Bronchial epithelial cell (primary cell): ENCODE data around the gene PPP1R15A. TPM values are rescaled to one million over a fixed set of nuclear protein-coding genes. Genes with fewer than 3 reads are reported as not detected.
A peak's percentile ranks its signal among the peaks of the same experiment; 100 is the strongest.
"Not testable (repeated sequence)": the region's sequence is repeated elsewhere in the genome, so short reads cannot be mapped to it uniquely, and the experiment has no call there.

ENCODE experiments used
- DNase-seq: peaks from one replicate; pipeline ENCODE4 v3.0.0-alpha.2; 2010; ENCODE audit warnings: low read depth
- FAIRE-seq: peaks from 2 replicates; lab custom pipeline; 2011; peaks lifted over from hg19 to GRCh38; lab: Jason Lieb, UNC
- H3K27me3 ChIP-seq: 2 replicates; pipeline ENCODE4 v1.5.1; 2011; ENCODE audit warnings: low read length; ENCODE audit not compliant: control insufficient read depth, insufficient read depth
- H3K36me3 ChIP-seq: 2 replicates; pipeline ENCODE4 v1.5.1; 2011; ENCODE audit warnings: low read length; ENCODE audit not compliant: control insufficient read depth, insufficient read depth
- H3K4me3 ChIP-seq: 2 replicates; pipeline ENCODE4 v1.5.1; 2011; ENCODE audit warnings: mild to moderate bottlenecking, low read depth, low read length, control low read depth
- total RNA-seq: library from RNA; depleted of rRNA; stranded (reverse); fragments of >200 nt; gene quantifications from 2 replicates; pipeline ENCODE4 v1.2.1, GENCODE V29; 2014
- TF ChIP-seq, protein P1 (sequence below): IDR thresholded peaks from 2 replicates; pipeline ENCODE4 v1.5.1; 2011; ENCODE audit warnings: mild to moderate bottlenecking, moderate library complexity, low read length, control low read depth, inconsistent platforms; ENCODE audit not compliant: insufficient read depth, severe bottlenecking

Gene PPP1R15A
- total RNA-seq, 1 donor from 2014 or later: 118 TPM

DNA sequence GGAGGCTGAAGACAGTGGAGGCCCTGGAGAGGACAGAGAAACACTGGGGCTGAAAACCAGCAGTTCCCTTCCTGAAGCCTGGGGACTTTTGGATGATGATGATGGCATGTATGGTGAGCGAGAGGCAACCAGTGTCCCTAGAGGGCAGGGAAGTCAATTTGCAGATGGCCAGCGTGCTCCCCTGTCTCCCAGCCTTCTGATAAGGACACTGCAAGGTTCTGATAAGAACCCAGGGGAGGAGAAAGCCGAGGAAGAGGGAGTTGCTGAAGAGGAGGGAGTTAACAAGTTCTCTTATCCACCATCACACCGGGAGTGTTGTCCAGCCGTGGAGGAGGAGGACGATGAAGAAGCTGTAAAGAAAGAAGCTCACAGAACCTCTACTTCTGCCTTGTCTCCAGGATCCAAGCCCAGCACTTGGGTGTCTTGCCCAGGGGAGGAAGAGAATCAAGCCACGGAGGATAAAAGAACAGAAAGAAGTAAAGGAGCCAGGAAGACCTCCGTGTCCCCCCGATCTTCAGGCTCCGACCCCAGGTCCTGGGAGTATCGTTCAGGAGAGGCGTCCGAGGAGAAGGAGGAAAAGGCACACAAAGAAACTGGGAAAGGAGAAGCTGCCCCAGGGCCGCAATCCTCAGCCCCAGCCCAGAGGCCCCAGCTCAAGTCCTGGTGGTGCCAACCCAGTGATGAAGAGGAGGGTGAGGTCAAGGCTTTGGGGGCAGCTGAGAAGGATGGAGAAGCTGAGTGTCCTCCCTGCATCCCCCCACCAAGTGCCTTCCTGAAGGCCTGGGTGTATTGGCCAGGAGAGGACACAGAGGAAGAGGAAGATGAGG, 1.5 kb downstream of the PPP1R15A start:
- FAIRE-seq (no peak), DNase-seq (no peak)
- TF ChIP-seq, protein P1, sequence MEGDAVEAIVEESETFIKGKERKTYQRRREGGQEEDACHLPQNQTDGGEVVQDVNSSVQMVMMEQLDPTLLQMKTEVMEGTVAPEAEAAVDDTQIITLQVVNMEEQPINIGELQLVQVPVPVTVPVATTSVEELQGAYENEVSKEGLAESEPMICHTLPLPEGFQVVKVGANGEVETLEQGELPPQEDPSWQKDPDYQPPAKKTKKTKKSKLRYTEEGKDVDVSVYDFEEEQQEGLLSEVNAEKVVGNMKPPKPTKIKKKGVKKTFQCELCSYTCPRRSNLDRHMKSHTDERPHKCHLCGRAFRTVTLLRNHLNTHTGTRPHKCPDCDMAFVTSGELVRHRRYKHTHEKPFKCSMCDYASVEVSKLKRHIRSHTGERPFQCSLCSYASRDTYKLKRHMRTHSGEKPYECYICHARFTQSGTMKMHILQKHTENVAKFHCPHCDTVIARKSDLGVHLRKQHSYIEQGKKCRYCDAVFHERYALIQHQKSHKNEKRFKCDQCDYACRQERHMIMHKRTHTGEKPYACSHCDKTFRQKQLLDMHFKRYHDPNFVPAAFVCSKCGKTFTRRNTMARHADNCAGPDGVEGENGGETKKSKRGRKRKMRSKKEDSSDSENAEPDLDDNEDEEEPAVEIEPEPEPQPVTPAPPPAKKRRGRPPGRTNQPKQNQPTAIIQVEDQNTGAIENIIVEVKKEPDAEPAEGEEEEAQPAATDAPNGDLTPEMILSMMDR: no peak
- Histone ChIP-seq H3K36me3 (peaks cover 23% of the 10 kb centered on the region), H3K4me3 (peak overlapping the region; percentile 89), H3K27me3 (no peaks in the 10 kb centered on the region)

DNA sequence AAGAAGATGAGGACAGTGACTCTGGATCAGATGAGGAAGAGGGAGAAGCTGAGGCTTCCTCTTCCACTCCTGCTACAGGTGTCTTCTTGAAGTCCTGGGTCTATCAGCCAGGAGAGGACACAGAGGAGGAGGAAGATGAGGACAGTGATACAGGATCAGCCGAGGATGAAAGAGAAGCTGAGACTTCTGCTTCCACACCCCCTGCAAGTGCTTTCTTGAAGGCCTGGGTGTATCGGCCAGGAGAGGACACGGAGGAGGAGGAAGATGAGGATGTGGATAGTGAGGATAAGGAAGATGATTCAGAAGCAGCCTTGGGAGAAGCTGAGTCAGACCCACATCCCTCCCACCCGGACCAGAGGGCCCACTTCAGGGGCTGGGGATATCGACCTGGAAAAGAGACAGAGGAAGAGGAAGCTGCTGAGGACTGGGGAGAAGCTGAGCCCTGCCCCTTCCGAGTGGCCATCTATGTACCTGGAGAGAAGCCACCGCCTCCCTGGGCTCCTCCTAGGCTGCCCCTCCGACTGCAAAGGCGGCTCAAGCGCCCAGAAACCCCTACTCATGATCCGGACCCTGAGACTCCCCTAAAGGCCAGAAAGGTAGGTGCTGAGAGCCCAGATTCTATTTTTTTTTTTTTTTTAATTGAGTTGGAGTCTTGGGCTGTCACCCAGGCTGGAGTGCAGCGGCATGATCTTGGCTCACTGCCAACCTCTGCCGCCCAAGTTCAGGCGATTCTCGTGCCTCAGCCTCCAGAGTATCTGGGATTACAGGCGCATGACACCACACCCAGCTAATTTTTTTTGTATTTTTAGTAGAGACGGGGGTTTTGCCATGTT, 2.3 kb downstream of the PPP1R15A start:
- FAIRE-seq: no peak
- Histone ChIP-seq H3K27me3 (no peaks in the 10 kb centered on the region), H3K4me3 (peak overlapping the region; percentile 89), H3K36me3 (peaks cover 23% of the 10 kb centered on the region)
- TF ChIP-seq, protein P1: no peak
- peak; percentile 74 for DNase-seq

DNA sequence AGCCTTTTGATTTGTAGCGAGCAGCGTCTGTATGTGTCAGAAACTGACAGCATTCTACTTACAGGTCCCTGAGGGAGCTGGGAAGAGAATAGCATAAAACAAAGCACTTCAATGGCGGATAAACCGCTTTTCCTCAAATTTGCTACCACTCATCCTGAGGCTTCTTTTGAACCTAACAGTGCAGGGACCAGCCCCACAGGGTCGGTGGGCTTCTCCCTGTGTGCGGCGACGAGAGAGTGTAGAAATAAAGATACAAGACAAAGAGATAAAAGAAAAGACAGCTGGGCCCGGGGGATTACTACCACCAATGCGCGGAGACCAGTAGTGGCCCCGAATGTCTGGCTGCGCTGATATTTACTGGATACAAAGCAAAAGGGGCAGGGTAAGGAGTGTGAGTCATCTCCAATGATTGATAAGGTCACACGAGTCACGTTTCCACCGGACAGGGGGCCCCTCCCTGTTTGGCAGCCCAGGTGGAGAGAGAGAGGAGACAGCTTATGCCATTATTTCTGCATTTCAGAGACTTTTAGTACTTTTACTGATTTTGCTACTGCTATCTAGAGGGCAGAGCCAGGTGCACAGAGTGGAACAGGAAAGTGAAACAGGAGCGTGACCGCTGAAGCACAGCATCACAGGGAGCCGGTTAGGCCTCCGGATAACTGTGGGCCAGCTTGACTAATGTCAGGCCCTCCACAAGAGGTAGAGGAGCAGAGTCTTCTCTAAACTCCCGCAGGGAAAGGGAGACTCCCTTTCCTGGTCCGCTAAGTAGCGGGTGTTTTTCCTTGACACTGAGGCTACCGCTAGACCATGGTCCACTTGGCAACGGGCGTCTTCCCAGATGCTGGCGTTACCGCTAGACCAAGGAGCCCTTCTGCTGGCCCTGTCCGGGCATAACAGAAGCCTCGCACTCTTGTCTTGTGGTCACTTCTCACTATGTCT, 4.1 kb downstream of the PPP1R15A start:
- Histone ChIP-seq H3K36me3 (peaks cover 23% of the 10 kb centered on the region), H3K4me3 (peak overlapping the region; percentile 89)
- FAIRE-seq: not testable (repeated sequence)

DNA sequence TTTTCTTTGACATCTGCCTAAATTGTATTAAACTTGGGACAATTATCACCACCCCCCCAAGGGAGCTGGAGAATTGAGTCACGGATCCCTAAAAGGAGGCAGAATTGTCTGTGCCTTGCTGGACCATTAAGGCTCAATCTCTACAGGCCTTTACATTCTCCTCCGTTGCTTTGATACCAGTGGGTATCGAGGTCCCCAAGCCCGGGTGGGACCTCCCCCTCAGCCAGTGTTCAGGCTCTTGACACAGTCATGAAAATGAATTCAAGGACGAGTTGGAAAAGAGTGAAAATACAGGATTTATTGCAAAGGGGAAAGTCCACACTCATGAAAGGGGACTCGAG, 5.6 kb downstream of the PPP1R15A start:
- Histone ChIP-seq H3K36me3 (peaks cover 23% of the 10 kb centered on the region), H3K27me3 (no peaks in the 10 kb centered on the region), H3K4me3 (no peak overlapping the region)
- FAIRE-seq: no peak
- DNase-seq: no peak
- TF ChIP-seq, protein P1: no peak

More for the DNA sequence above, 4.1 kb downstream of the PPP1R15A start:
- H3K27me3 ChIP-seq, DNase-seq: not testable (repeated sequence)

DNA sequence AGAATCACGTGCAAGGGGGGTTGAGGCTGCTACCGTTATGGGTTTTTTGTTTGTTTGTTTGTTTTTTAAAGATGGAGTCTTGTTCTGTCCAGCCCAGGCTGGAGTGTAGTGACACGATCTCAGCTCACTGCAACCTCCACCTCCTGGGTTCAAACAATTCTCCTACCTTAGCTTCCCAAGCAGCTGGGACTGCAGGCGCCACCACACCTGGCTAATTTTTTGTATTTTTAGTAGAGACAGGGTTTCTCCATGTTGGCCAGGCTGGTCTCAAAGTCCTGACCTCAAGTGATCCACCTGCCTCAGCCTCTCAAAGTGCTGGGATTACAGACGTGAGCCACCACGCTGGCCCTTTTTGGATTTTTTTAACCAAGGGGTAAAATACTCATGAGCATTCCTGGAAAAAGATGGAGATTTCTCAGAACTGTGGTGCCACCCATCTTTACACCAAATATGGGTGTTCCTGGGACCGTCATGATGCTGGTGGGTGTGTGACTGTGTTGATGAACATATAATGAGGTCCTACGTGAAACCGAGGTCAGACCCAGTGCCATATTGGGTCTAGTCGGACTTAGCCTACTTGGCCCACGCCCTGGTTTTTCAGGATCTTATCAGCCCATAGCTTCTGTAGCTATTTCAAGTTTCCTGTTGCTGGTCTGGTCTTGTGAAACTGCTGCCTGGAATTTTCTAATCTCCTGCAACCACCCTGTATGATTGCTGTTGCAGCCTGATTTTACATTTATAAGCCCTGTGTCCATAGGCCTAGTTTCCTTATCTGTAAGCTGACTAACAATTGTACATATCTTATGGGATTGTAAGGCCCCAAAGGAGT, 6.2 kb downstream of the PPP1R15A start:
- no peaks in the 10 kb centered on the region for H3K27me3 ChIP-seq
- FAIRE-seq (no peak), DNase-seq (peak; percentile 53)
- H3K4me3 ChIP-seq: no peak overlapping the region
- TF ChIP-seq, protein P1: no peak
- H3K36me3 ChIP-seq: peaks cover 19% of the 10 kb centered on the region
